Glomerular endothelial cell (primary cell): Measurements from ENCODE around the gene DNAJB6. TPM values are rescaled to one million over a fixed set of nuclear protein-coding genes. Genes with fewer than 3 reads are reported as not detected.

Experiments used
- DNase-seq: peaks from one replicate; pipeline ENCODE4 v3.0.0-alpha.2; 2011; ENCODE audit warnings: low read depth, low spot score; ENCODE audit errors: extremely low read depth
- total RNA-seq: library from RNA; depleted of rRNA; stranded (reverse); fragments of >200 nt; gene quantifications from 2 replicates; pipeline ENCODE4 v1.2.3, GENCODE V29; 2015

The DNAJB6 gene
- total RNA-seq, 1 donor from 2014 or later = 125 TPM

DNA sequence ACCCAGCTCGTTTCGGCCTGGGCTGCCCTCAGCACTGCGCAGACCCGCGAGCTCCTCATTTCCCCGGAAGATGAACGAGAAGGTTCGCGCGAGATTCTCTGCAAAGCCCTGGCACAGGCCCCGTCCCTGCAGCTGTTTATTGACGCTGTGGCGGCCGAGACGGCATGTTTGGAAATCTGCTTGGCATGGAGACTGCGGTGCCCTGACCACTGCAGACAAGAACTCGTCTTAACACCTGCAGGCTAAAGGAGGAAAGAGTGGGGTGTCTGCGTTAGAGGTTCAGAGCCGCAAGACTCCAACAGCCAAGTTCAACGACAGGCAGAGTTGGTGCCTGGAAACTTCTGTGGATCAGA lies 125.6 kb downstream of the DNAJB6 start:
- no peak for DNase-seq

DNA sequence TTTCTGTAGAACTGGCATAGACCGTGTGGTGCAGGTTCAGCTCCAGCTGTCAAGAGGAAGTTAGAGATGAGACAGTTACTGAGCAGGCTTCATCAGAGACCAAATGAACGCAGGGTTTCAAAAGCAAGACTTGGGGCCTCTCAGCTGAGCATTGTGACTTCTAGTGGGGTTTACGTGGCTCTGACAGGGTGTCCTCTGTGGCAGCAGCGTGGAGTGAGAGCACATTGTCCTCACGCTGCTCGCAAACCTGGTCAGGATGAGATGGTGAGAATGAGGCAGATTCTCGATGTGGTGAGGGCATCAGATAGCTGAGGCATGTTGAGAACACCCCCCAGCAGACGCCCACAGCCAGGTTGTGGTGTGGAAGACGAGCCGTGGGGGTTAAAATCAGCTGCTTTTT lies 126.0 kb downstream of the DNAJB6 start:
- no peak for DNase-seq

DNA sequence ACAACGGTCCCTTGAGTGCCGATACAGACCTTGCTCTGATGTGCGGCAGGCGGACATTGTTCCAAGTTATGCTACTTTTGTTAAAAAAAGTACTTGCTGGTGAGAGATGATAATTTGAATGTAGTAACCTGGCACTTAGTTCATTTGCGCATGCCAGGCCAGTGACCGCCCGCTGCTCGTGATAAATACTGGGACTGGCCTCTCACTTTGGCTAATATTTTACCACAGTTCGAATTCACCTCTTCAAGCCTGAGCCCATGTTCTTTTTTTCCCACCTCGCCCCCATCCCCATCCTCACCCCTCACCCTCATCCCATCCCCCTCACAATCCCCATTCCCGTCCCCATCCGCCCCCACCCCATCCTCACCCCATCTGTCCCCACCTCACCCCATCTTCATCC lies 126.4 kb downstream of the DNAJB6 start:
- DNase-seq = no peak

DNA sequence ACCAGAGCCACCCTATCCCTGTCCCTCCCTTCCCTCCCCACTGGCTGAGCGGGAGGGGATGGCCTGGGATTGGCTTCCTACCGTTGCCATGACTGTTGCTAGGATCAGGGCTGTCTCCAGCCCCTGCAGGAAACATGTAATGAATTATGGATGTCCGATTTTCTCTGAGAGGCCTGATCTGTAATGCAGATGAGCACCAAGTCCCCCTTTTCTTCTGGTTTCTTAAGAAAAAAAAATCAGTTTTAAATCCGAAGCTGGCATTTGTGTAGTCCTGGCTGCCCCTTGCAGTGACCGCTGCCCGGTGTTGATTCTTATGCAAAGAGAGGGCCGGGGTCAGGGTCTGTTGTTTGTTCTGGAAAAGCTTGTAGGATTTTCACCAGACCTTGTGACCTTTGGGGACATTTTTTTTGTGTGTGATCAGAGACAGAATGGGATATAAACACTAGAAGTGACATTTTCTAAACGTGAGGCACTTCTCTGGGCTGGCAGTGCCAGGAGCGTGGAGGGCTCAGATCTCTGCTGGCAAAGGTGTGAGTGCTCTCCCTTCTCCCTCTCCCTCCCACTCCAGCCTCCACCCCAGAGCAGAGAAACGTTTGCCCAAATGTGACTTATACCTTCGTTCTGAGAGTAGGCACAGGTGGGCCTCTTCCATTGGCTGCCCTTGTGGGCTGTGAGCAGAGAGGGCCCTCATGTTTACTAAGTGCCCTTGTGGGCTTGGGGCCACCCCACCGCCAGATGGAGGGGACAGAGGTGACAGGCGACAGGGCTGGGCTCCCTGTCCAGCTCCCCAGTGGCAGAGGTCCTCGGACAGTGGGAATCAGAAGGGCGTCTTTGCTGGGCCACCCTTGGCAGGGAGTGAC lies 127.5 kb downstream of the DNAJB6 start:
- DNase-seq = no peak

DNA sequence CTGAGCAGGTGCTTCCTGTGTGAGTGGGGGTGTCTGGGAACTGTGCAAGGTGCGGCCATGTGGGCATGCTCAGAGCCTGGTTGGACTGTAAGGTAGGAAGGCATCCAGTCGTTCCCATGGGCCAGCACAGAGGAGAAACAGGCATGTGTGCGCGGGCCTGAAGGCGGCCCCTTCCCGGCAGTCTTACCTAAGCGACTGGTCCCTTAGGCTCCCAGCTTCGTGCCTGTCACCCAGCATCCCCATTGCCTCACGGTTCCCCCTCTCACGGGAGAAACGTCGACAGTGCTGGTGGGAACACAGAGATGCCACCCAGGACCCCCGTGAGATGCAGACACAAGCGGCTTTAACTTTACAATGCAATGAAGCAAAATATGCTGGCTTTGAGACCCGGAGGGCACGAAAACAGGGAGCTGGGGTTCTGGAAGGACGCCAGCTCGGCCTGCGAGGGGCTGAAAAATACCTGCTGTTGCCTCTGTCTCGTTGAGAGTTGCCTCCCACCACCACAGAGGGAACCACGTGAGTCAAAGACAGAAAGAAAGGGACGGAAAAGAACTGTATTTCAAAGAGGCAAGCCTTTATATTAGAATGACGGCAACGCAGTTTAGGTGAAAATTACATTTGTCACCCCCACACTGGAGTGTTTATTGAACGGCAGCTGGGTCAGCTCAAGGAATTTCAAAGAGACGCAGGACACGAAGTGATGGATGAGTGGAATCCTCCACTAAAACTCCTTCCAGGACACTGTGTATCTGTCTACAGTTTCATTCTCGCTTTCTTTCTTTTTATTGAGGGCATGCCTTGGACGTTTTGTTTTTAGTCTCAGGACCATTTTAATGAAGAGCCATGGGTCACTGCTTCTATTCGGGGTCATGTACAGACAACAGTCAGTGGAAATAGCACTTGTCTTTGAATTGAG lies 128.4 kb downstream of the DNAJB6 start:
- DNase-seq = no peak

DNA sequence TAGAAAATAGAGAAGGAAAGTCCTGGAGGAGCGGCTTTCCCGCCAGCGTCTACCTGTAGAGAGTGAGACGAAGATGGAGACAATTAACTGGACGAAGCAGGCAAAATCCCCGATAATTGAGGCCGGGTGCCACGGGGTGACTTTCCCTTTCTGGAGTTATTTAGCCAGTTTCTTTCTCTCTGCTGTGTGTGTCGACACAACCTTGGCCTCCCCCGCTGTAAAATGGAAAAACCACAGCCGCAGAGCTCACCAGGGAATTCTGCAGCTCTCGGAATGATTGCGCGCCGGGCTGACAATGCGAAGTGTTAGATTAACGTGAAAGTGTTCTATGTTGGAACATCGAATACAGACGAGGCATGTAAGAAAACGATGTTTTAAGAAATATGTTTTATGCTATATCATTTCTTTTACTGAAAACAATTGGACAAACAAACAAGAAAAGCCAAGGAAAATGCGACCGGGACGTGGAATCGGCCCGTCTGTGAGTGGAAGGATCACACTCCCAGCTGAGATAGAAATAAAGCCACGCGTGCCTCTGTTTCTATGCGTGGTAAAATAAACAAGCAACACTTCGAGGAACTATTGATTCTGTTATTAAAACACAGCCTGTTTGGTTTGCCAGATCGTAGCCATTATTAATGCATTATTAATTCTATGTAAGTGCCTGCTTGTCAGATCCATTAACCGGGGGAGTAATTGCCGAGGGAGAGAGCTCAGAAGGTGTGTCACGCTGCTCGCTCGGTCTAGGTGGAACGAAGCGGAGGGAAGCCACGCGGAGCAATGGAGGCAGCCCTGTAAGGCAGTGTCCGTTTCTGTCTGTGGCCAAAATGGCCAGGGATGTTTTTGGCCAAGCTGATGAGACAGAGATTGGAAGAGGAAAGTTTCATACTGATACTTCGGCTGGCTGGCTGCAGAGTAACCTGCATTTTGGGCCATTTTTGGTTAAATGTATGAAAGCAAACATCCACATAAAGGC lies 129.4 kb downstream of the DNAJB6 start:
- DNase-seq = no peak

DNA sequence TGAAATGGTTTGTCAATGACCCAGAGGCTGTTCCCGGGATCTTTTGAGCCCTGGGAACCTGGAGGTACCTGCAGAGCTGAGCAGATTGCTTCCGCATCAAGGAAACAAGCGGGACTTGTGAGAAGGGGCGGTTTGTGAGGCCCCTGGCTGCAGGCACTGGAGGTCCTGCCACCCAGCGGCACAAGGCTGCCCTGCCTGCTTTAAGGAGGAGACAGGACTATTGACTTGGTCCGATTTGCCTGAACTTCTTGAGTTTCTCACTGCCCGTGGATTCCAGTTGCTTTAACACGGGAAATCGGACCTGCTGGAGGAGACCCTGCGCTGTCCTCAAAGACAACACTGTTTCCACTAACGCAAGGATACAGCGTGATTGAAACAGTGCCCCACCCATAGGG lies 130.1 kb downstream of the DNAJB6 start:
- no peak for DNase-seq

Other genes starting within 250 kb of the DNAJB6 start
- gene UBE3C, start 198.1 kb upstream of the DNAJB6 start, total RNA-seq = 73.7 and 85.2 TPM in 2 replicates